ENCODE data around the gene CACHD1.

The CACHD1 gene

DNA sequence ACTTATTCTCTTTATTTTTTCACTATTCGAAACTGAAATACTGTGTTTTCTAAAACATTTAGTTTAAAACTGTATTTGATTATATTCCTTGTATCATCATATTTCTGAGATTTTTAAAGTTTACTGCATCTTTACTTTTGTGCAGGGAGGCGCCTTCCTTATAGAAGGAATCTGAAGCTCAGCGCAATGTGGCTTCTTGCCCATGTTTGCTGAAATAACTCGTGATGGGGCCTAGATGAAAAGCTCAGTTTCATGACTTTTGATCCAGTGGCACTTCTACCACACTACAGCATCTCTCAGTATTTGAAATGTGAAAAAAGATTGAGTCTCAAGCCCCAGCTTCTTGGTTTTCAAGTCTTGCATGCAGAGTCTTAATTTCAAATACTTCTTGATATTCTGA, 28.4 kb downstream of the CACHD1 start:
- no peaks in the 10 kb centered on the region for H3K79me2 ChIP-seq (ENCODE audit: low read length)

GRCh38 chr1:64499011-64499410, 29.1 kb downstream of the CACHD1 start:
- Histone ChIP-seq H3K79me2 (ENCODE audit: low read length) (no peaks in the 10 kb centered on the region), H2AFZ (ENCODE audit: low read depth, low read length) (no peak overlapping the region), H3K4me1 (ENCODE audit: low read length) (no peaks in the 10 kb centered on the region; the same call in 1 of the 2 replicates), H3K36me3 (replicated peaks; ENCODE audit: low read depth, low read length) (no peaks in the 10 kb centered on the region), H3K4me2 (ENCODE audit: low read length) (no peak overlapping the region), H4K20me1 (ENCODE audit: insufficient read depth, low read length) (no peaks in the 10 kb centered on the region), H3K9ac (ENCODE audit: low read length) (no peak overlapping the region), H3K27me3 (ENCODE audit: low read depth, low read length) (no peaks in the 10 kb centered on the region), H3K27ac (ENCODE audit: low read length) (no peak overlapping the region), H3K9me3 (ENCODE audit: insufficient read depth, low read length) (no peaks in the 10 kb centered on the region), H3K4me3 (ENCODE audit: low read length) (no peak overlapping the region)
- TF ChIP-seq, protein P1, sequence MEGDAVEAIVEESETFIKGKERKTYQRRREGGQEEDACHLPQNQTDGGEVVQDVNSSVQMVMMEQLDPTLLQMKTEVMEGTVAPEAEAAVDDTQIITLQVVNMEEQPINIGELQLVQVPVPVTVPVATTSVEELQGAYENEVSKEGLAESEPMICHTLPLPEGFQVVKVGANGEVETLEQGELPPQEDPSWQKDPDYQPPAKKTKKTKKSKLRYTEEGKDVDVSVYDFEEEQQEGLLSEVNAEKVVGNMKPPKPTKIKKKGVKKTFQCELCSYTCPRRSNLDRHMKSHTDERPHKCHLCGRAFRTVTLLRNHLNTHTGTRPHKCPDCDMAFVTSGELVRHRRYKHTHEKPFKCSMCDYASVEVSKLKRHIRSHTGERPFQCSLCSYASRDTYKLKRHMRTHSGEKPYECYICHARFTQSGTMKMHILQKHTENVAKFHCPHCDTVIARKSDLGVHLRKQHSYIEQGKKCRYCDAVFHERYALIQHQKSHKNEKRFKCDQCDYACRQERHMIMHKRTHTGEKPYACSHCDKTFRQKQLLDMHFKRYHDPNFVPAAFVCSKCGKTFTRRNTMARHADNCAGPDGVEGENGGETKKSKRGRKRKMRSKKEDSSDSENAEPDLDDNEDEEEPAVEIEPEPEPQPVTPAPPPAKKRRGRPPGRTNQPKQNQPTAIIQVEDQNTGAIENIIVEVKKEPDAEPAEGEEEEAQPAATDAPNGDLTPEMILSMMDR (IDR thresholded peaks at IDR 0.05; ENCODE audit: low read depth, low read length), result no peak
- TF ChIP-seq EZH2phosphoT487 (IDR thresholded peaks at IDR 0.05; ENCODE audit: low read depth), result no peak

More for the DNA sequence above, 28.4 kb downstream of the CACHD1 start:
- H4K20me1 ChIP-seq (ENCODE audit: insufficient read depth, low read length), result no peaks in the 10 kb centered on the region
- no peak overlapping the region for H2AFZ ChIP-seq (ENCODE audit: low read depth, low read length)
- no peak overlapping the region for H3K4me2 ChIP-seq (ENCODE audit: low read length)
- H3K4me3 ChIP-seq (ENCODE audit: low read length), result no peak overlapping the region
- no peak overlapping the region for H3K9ac ChIP-seq (ENCODE audit: low read length)
- no peak overlapping the region for H3K27ac ChIP-seq (ENCODE audit: low read length)
- no peaks in the 10 kb centered on the region for H3K36me3 ChIP-seq (replicated peaks; ENCODE audit: low read depth, low read length)
- TF ChIP-seq, protein P1 (IDR thresholded peaks at IDR 0.05; ENCODE audit: low read depth, low read length), result no peak
- no peak for TF ChIP-seq EZH2phosphoT487 (IDR thresholded peaks at IDR 0.05; ENCODE audit: low read depth)
- H3K4me1 ChIP-seq (ENCODE audit: low read length), result no peaks in the 10 kb centered on the region; the same call in 1 of the 2 replicates
- H3K27me3 ChIP-seq (ENCODE audit: low read depth, low read length), result no peaks in the 10 kb centered on the region
- no peaks in the 10 kb centered on the region for H3K9me3 ChIP-seq (ENCODE audit: insufficient read depth, low read length)

GRCh38 chr1:64499966-64500365, 30.0 kb downstream of the CACHD1 start:
- Histone ChIP-seq H3K9ac (ENCODE audit: low read length) (no peak overlapping the region), H3K4me3 (ENCODE audit: low read length) (no peak overlapping the region), H3K27ac (ENCODE audit: low read length) (no peak overlapping the region), H3K27me3 (ENCODE audit: low read depth, low read length) (no peaks in the 10 kb centered on the region), H3K79me2 (ENCODE audit: low read length) (no peaks in the 10 kb centered on the region), H3K4me1 (ENCODE audit: low read length) (no peaks in the 10 kb centered on the region), H3K9me3 (ENCODE audit: insufficient read depth, low read length) (no peaks in the 10 kb centered on the region), H4K20me1 (ENCODE audit: insufficient read depth, low read length) (no peaks in the 10 kb centered on the region), H3K4me2 (ENCODE audit: low read length) (no peak overlapping the region), H2AFZ (ENCODE audit: low read depth, low read length) (no peak overlapping the region), H3K36me3 (replicated peaks; ENCODE audit: low read depth, low read length) (no peaks in the 10 kb centered on the region)
- TF ChIP-seq, protein P1 (IDR thresholded peaks at IDR 0.05; ENCODE audit: low read depth, low read length), result no peak
- no peak for TF ChIP-seq EZH2phosphoT487 (IDR thresholded peaks at IDR 0.05; ENCODE audit: low read depth)

DNA sequence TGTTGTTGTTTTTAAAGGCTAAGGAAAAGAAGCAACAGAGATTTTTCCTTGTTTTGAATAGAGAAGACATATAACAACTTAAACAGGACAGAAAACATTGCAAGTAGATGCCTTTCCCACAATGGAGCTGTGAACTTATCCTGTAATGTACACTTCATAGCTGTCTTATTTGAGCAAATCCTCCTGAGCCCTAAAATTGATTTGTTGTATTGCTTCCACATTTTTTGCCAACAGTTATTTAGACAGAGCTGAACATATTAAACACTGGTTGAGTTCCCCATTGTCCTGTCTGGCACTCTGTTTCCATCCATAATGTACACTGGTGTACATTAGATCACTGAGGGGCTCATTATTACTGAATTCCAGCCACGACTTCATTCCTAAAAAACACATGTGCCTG, 32.2 kb downstream of the CACHD1 start:
- Histone ChIP-seq H3K4me1 (ENCODE audit: low read length) (peaks cover 5% of the 10 kb centered on the region; the same call in 1 of the 2 replicates), H3K79me2 (ENCODE audit: low read length) (no peaks in the 10 kb centered on the region), H4K20me1 (ENCODE audit: insufficient read depth, low read length) (no peaks in the 10 kb centered on the region), H2AFZ (ENCODE audit: low read depth, low read length) (no peak overlapping the region), H3K27ac (ENCODE audit: low read length) (no peak overlapping the region), H3K36me3 (replicated peaks; ENCODE audit: low read depth, low read length) (no peaks in the 10 kb centered on the region), H3K27me3 (ENCODE audit: low read depth, low read length) (no peaks in the 10 kb centered on the region), H3K9ac (ENCODE audit: low read length) (no peak overlapping the region), H3K9me3 (ENCODE audit: insufficient read depth, low read length) (no peaks in the 10 kb centered on the region), H3K4me3 (ENCODE audit: low read length) (no peak overlapping the region), H3K4me2 (ENCODE audit: low read length) (no peak overlapping the region)
- no peak for TF ChIP-seq EZH2phosphoT487 (IDR thresholded peaks at IDR 0.05; ENCODE audit: low read depth)
- TF ChIP-seq, protein P1 (IDR thresholded peaks at IDR 0.05; ENCODE audit: low read depth, low read length), result no peak
